BJ (cell line): ENCODE measurements around the gene ZNF622. TPM values are rescaled to one million over a fixed set of nuclear protein-coding genes. Genes with fewer than 3 reads are reported as not detected.

Source experiments
- CTCF ChIA-PET: fragments of 350-600 bp; formaldehyde crosslinking; extraction: SDS; loops from one replicate; lab custom pipeline; 2021; ENCODE audit warnings: antibody characterized with exemption, inconsistent platforms; lab: Yijun Ruan, JAX
- POLR2A ChIA-PET: fragments of 300-600 bp; sonication (Branson Sonifier 250); formaldehyde crosslinking; extraction: SDS; loops from one replicate; lab custom pipeline; 2021; ENCODE audit warnings: antibody characterized with exemption; lab: Charles Lee
- DNase-seq: peaks from one replicate; pipeline ENCODE4 v3.0.0-alpha.2; 2011; ENCODE audit warnings: low read depth
- H3K27me3 ChIP-seq: 2 replicates; pipeline ENCODE4 v1.6.0; 2011; ENCODE audit warnings: low read length; ENCODE audit not compliant: control insufficient read depth, insufficient read depth
- H3K36me3 ChIP-seq: 2 replicates; pipeline ENCODE4 v1.5.1; 2011; ENCODE audit warnings: low read length; ENCODE audit not compliant: control insufficient read depth, insufficient read depth
- H3K4me3 ChIP-seq: 2 replicates; pipeline ENCODE4 v1.5.1; 2011; ENCODE audit warnings: low read depth, mild to moderate bottlenecking, control low read depth, low read length
- CTCF ChIP-seq: IDR thresholded peaks from 2 replicates; pipeline ENCODE4 v1.5.1; 2011; ENCODE audit warnings: low read depth, mild to moderate bottlenecking, control low read depth, inconsistent platforms, low read length, moderate library complexity; ENCODE audit not compliant: insufficient read depth
- polyA plus RNA-seq: library from polyadenylated mRNA; depleted of rRNA; stranded (reverse); fragments of >200 nt; gene quantifications from 2 replicates; pipeline ENCODE4 v1.2.3, GENCODE V29; 2011

Gene ZNF622
- polyA plus RNA-seq, 1 experiment, result 16.9 TPM

- TF ChIP-seq CTCF, result no peak
- no peak for DNase-seq
- Histone ChIP-seq H3K4me3 (no peak overlapping the region), H3K36me3 (no peaks in the 10 kb centered on the region), H3K27me3 (no peaks in the 10 kb centered on the region)
- ChIA-PET CTCF (interaction anchor here (1.0 to 3.1 kb wide), 4 partner anchors 9 to 79 kb away, joined by 3 to 8 read pairs (median 3); no protein-coding TSS in a partner anchor), POLR2A (no interaction called here)
Observed at GRCh38 chr5:16471387-16471786, 5.8 kb upstream of the ZNF622 start.

GRCh38 chr5:16467363-16468219, 2.0 kb upstream of the ZNF622 start:
- H3K36me3 ChIP-seq, result peaks cover 1% of the 10 kb centered on the region
- ChIA-PET POLR2A (no interaction called here), CTCF (interaction anchor here (0.9 to 1.4 kb wide), 2 partner anchors 13 to 85 kb away, joined by 3 read pairs; no protein-coding TSS in a partner anchor)
- DNase-seq, result peak; percentile 15
- H3K4me3 ChIP-seq, result no peak overlapping the region
- H3K27me3 ChIP-seq, result no peaks in the 10 kb centered on the region
- TF ChIP-seq CTCF, result no peak

- DNase-seq, result no peak
- ChIA-PET CTCF (interaction anchor here (1.4 kb wide), 1 partner anchor 9 kb away, joined by 4 read pairs; no protein-coding TSS in a partner anchor), POLR2A (no interaction called here)
- Histone ChIP-seq H3K4me3 (peak overlapping the region; percentile 84), H3K27me3 (no peaks in the 10 kb centered on the region), H3K36me3 (peaks cover 3% of the 10 kb centered on the region)
- no peak for TF ChIP-seq CTCF
Observed at GRCh38 chr5:16464664-16465543, 696 bp downstream of the ZNF622 start.

GRCh38 chr5:16464231-16464630, 1.4 kb downstream of the ZNF622 start:
- no peaks in the 10 kb centered on the region for H3K27me3 ChIP-seq
- POLR2A ChIA-PET, result no interaction called here
- TF ChIP-seq CTCF, result no peak
- H3K4me3 ChIP-seq, result peak overlapping the region; percentile 84
- CTCF ChIA-PET, result interaction anchor here (1.4 kb wide), 1 partner anchor 8 kb away, joined by 4 read pairs; no protein-coding TSS in a partner anchor
- no peak for DNase-seq
- H3K36me3 ChIP-seq, result peaks cover 3% of the 10 kb centered on the region

- Histone ChIP-seq H3K4me3 (no peak overlapping the region), H3K27me3 (no peaks in the 10 kb centered on the region), H3K36me3 (peaks cover 3% of the 10 kb centered on the region)
- no peak for TF ChIP-seq CTCF
- ChIA-PET CTCF (interaction anchor here (0.8 to 1.3 kb wide), 2 partner anchors 14 to 742 kb away, joined by 3 read pairs; no protein-coding TSS in a partner anchor), POLR2A (interaction anchor here (0.8 kb wide), 1 partner anchor 931 kb away, joined by 3 read pairs; no protein-coding TSS in a partner anchor)
- peak; percentile 75 for DNase-seq
Observed at GRCh38 chr5:16461782-16462181, 3.8 kb downstream of the ZNF622 start.
